SK-N-SH treated with all-trans-retinoic acid at 6 μM for 48 hours (cell line): Measurements from ENCODE around the gene CNTN4.

Source experiments
- ATAC-seq: fragments of 200-7000 bp; cut with Tn5 transposase; 3 replicates; pipeline ENCODE4 v1.9.1; 2020; ENCODE audit warnings: mild to moderate bottlenecking, moderate library complexity
- ARNTL ChIP-seq: fragments of 450-650 bp; formaldehyde crosslinking; IDR thresholded peaks from 2 replicates; pipeline ENCODE4 v1.5.0; 2020; ENCODE audit warnings: low read depth, mild to moderate bottlenecking, moderate library complexity, borderline replicate concordance
- BACH2 ChIP-seq: fragments of 250-450 bp; sonication (Bioruptor Pico); IDR thresholded peaks from 2 replicates; pipeline ENCODE4 v1.9.0; 2021; ENCODE audit warnings: mild to moderate bottlenecking, borderline replicate concordance
- ESRRG ChIP-seq: fragments of 250-450 bp; sonication (Bioruptor Pico); IDR thresholded peaks from 2 replicates; pipeline ENCODE4 v1.6.1; 2021; ENCODE audit warnings: mild to moderate bottlenecking
- GLIS3 ChIP-seq: fragments of 250-450 bp; sonication (Bioruptor Pico); IDR thresholded peaks from 2 replicates; pipeline ENCODE4 v1.5.0; 2020; ENCODE audit warnings: mild to moderate bottlenecking, moderate library complexity
- ISL1 ChIP-seq: fragments of 250-450 bp; sonication (Bioruptor Pico); IDR thresholded peaks from 2 replicates; pipeline ENCODE4 v2.1.2; 2022; ENCODE audit warnings: mild to moderate bottlenecking, moderate library complexity
- POU6F1 ChIP-seq: fragments of 250-450 bp; sonication (Bioruptor Pico); IDR thresholded peaks from 2 replicates; pipeline ENCODE4 v1.8.0; 2021; ENCODE audit warnings: low read depth, mild to moderate bottlenecking, moderate library complexity, borderline replicate concordance
- PPARA ChIP-seq: fragments of 250-450 bp; sonication (Bioruptor Pico); IDR thresholded peaks from 2 replicates; pipeline ENCODE4 v1.5.0; 2020; ENCODE audit warnings: mild to moderate bottlenecking, borderline replicate concordance
- RARB ChIP-seq: fragments of 250-450 bp; sonication (Bioruptor Pico); IDR thresholded peaks from 2 replicates; pipeline ENCODE4 v1.8.0; 2021; ENCODE audit warnings: mild to moderate bottlenecking, moderate library complexity
- SNAI2 ChIP-seq: fragments of 250-450 bp; sonication (Bioruptor Pico); IDR thresholded peaks from 2 replicates; pipeline ENCODE4 v1.5.0; 2020; ENCODE audit warnings: mild to moderate bottlenecking, moderate library complexity
- TCF4 ChIP-seq: fragments of 250-450 bp; sonication (Bioruptor Pico); IDR thresholded peaks from 2 replicates; pipeline ENCODE4 v1.8.0; 2021; ENCODE audit warnings: mild to moderate bottlenecking, moderate library complexity, borderline replicate concordance
- TOX ChIP-seq: fragments of 250-450 bp; sonication (Bioruptor Pico); IDR thresholded peaks from 2 replicates; pipeline ENCODE4 v1.8.0; 2021; ENCODE audit warnings: mild to moderate bottlenecking, moderate library complexity, borderline replicate concordance
- TSHZ2 ChIP-seq: fragments of 250-450 bp; sonication (Bioruptor Pico); IDR thresholded peaks from 2 replicates; pipeline ENCODE4 v1.5.0; 2020; ENCODE audit warnings: mild to moderate bottlenecking, moderate library complexity
- ZC3H10 ChIP-seq: fragments of 250-450 bp; sonication (Bioruptor Pico); IDR thresholded peaks from 2 replicates; pipeline ENCODE4 v1.5.1; 2021; ENCODE audit warnings: mild to moderate bottlenecking, moderate library complexity
- ZFP30 ChIP-seq: fragments of 450-650 bp; formaldehyde crosslinking; IDR thresholded peaks from 2 replicates; pipeline ENCODE4 v1.5.0; 2022; ENCODE audit warnings: mild to moderate bottlenecking, moderate library complexity
- ZNF565 ChIP-seq: fragments of 450-650 bp; formaldehyde crosslinking; conservative IDR thresholded peaks from 2 replicates; pipeline ENCODE4 v1.5.0; 2020; ENCODE audit warnings: low read depth, mild to moderate bottlenecking, moderate library complexity
- ZNF70 ChIP-seq: fragments of 450-650 bp; formaldehyde crosslinking; IDR thresholded peaks from 2 replicates; pipeline ENCODE4 v1.5.0; 2020; ENCODE audit warnings: mild to moderate bottlenecking, moderate library complexity
- ZNF8 ChIP-seq: fragments of 450-650 bp; formaldehyde crosslinking; IDR thresholded peaks from 2 replicates; pipeline ENCODE4 v1.5.0; 2020; ENCODE audit warnings: mild to moderate bottlenecking, moderate library complexity
- TF ChIP-seq, protein P1 (sequence below): fragments of 250-450 bp; sonication (Bioruptor Pico); IDR thresholded peaks from 2 replicates; pipeline ENCODE4 v1.5.1; 2021; ENCODE audit warnings: mild to moderate bottlenecking, moderate library complexity
- TF ChIP-seq, protein P2 (sequence below): fragments of 250-450 bp; sonication (Bioruptor Pico); IDR thresholded peaks from 2 replicates; pipeline ENCODE4 v1.5.1; 2020; ENCODE audit warnings: low read depth, mild to moderate bottlenecking, moderate library complexity

CNTN4 gene

GRCh38 chr3:2727101-2727500 is 628.4 kb downstream of the CNTN4 start:
- no peak for ATAC-seq
- TF ChIP-seq ZNF565 (CRISPR knock-in tag) (no peak), ZC3H10 (CRISPR knock-in tag) (no peak), ZNF8 (no peak), TOX (no peak), TCF4 (CRISPR knock-in tag) (no peak)

DNA sequence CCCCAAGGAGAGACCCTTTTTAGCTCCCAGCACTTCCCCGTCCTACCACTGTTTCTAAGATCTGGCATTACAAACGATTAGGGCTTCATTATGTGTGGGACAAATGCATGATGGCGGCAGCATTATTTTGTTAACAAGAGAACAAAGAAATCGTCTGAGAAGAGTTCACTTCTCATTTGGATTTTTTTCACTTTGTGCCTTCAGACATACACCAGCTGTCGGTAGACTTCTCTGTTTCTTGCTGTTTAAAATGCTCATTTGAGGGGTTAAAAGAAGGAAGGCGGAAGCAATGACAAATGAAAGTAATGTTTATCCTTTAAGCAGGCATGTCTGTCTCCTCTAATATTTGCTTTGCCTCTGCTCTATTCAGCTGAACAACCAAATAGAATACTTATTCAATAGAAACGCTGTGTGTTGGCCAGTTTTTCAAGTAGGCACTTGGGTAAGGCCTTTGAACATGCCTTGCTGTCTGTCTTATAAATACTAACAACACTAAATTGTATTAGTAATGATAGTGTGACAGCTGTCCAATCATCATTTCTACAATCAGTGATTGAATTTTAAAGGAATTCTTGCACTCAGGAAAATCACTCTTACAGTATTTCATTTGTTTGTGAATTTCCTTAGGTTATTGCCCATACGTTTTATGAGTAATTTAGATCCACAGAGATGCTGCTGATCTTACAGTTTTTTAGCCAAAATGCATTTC is 629.1 kb downstream of the CNTN4 start:
- no peak for TF ChIP-seq ZNF565 (CRISPR knock-in tag)
- no peak for TF ChIP-seq ARNTL (CRISPR knock-in tag)
- no peak for TF ChIP-seq POU6F1 (CRISPR knock-in tag)
- TF ChIP-seq, protein P1, sequence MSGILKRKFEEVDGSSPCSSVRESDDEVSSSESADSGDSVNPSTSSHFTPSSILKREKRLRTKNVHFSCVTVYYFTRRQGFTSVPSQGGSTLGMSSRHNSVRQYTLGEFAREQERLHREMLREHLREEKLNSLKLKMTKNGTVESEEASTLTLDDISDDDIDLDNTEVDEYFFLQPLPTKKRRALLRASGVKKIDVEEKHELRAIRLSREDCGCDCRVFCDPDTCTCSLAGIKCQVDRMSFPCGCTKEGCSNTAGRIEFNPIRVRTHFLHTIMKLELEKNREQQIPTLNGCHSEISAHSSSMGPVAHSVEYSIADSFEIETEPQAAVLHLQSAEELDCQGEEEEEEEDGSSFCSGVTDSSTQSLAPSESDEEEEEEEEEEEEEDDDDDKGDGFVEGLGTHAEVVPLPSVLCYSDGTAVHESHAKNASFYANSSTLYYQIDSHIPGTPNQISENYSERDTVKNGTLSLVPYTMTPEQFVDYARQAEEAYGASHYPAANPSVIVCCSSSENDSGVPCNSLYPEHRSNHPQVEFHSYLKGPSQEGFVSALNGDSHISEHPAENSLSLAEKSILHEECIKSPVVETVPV (CRISPR knock-in tag): no peak
- no peak for TF ChIP-seq TCF4 (CRISPR knock-in tag)
- no peak for TF ChIP-seq GLIS3
- TF ChIP-seq, protein P2, sequence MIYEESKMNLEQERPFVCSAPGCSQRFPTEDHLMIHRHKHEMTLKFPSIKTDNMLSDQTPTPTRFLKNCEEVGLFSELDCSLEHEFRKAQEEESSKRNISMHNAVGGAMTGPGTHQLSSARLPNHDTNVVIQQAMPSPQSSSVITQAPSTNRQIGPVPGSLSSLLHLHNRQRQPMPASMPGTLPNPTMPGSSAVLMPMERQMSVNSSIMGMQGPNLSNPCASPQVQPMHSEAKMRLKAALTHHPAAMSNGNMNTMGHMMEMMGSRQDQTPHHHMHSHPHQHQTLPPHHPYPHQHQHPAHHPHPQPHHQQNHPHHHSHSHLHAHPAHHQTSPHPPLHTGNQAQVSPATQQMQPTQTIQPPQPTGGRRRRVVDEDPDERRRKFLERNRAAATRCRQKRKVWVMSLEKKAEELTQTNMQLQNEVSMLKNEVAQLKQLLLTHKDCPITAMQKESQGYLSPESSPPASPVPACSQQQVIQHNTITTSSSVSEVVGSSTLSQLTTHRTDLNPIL (CRISPR knock-in tag): no peak
- TF ChIP-seq SNAI2 (CRISPR knock-in tag): no peak
- TF ChIP-seq ZNF8: no peak
- TF ChIP-seq RARB (CRISPR knock-in tag): no peak
- no peak for TF ChIP-seq PPARA (CRISPR knock-in tag)
- no peak for TF ChIP-seq ISL1
- no peak for TF ChIP-seq ZNF70 (CRISPR knock-in tag)
- TF ChIP-seq ZC3H10 (CRISPR knock-in tag): no peak
- no peak for TF ChIP-seq ZFP30
- TF ChIP-seq TSHZ2: no peak
- TF ChIP-seq, all 23 proteins: peak for 0
- no peak for ATAC-seq

DNA sequence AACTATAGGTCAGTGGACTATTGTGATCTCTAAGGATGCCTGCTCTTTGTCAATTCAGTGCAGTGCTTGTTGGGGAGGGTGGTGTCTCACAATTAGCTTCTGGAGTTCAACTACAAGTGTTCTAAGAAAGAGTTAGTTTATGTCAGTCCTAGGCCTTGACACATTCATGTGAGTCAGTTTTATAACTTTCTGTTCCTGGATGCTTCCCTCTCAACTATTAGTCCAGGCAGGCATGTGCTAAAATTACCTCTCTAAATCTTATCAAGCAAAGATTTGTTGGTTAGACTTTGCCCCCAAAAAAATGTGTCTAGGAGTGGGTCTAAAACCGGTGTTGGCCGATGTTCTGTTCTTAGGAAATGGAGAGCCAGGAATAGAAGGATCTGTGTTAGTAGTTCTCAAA is 633.2 kb downstream of the CNTN4 start:
- no peak for ATAC-seq
- TF ChIP-seq ESRRG (CRISPR knock-in tag) (no peak), ZC3H10 (CRISPR knock-in tag) (no peak), ZNF565 (CRISPR knock-in tag) (no peak), ZFP30 (no peak), ZNF70 (CRISPR knock-in tag) (no peak), BACH2 (CRISPR knock-in tag) (no peak)
- TF ChIP-seq, protein P2 (CRISPR knock-in tag): no peak

DNA sequence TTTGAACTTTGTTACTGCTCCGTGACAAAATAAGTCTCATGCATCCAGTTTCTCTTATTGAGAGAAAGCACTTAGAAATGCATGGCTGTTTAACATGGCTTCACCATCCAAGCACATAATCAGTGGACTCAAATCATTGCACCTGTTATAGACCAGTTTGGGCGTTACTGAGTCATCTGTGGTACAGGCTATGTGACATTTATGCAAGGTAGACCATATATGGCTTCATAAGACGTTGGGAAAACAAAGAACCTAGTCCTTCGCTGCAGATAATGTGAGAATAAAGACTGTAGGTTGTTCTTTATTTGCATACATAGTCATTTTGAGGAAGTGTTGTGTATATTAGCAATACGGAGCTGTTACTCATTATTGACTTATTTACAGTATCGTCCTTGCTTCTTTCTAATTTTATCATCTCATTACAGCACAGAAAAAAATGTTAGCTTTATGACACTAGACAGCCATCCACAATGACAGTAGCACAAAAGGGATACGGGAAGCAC is 636.8 kb downstream of the CNTN4 start:
- TF ChIP-seq, protein P1 (CRISPR knock-in tag): no peak
- TF ChIP-seq POU6F1 (CRISPR knock-in tag): no peak
- no peak for TF ChIP-seq TOX
- no peak for TF ChIP-seq BACH2 (CRISPR knock-in tag)
- TF ChIP-seq ZNF8: no peak
- no peak for TF ChIP-seq ZNF565 (CRISPR knock-in tag)
- TF ChIP-seq, all 23 proteins: peak for 0
- no peak for ATAC-seq
